Activated naive CD4-positive, alpha-beta T cell treated with anti-CD3 and anti-CD28 coated beads for 36 hours (primary cell): ENCODE measurements around the gene B4GALT7. TPM values are rescaled to one million over a fixed set of nuclear protein-coding genes. Genes with fewer than 3 reads are reported as not detected.

ENCODE experiments used
- CTCF ChIA-PET: fragments of 350-600 bp; sonication (Branson Sonifier 250); formaldehyde crosslinking; loops from one replicate; lab custom pipeline; 2021; ENCODE audit warnings: antibody characterized with exemption; lab: Charles Lee
- DNase-seq: peaks from one replicate; pipeline ENCODE4 v3.0.0-alpha.2; 2020
- H3K27ac Mint-ChIP-seq: one replicate; pipeline ENCODE4 v1.8.0; 2021; ENCODE audit warnings: mild to moderate bottlenecking, mixed read lengths
- H3K27me3 Mint-ChIP-seq: one replicate; pipeline ENCODE4 v1.8.0; 2021; ENCODE audit warnings: low read depth, mixed read lengths
- H3K36me3 Mint-ChIP-seq: one replicate; pipeline ENCODE4 v1.8.0; 2021; ENCODE audit warnings: low read depth, mixed read lengths
- H3K4me1 Mint-ChIP-seq: one replicate; pipeline ENCODE4 v1.8.0; 2021; ENCODE audit warnings: low read depth, mixed read lengths
- H3K4me3 Mint-ChIP-seq: one replicate; pipeline ENCODE4 v1.8.0; 2021; ENCODE audit warnings: mild to moderate bottlenecking, moderate library complexity, mixed read lengths
- H3K9me3 Mint-ChIP-seq: one replicate; pipeline ENCODE4 v1.8.0; 2021; ENCODE audit warnings: mixed read lengths
- intact Hi-C: fragments of 100-400 bp; cut with micrococcal nuclease; formaldehyde crosslinking; loops from one replicate; pipeline ENCODE4 v1.15.1; 2023
- total RNA-seq, 2 experiments: library from RNA; stranded (reverse); gene quantifications; one replicate each; pipeline ENCODE4 v1.2.3, GENCODE V29; 2021

Gene B4GALT7
- total RNA-seq, 2 experiments from 2014 or later, result 9.9 to 13.6 TPM

- intact Hi-C loops, result loop anchor here (10.0 kb wide), 1 partner anchor 459 kb away; no protein-coding TSS in a partner anchor
- Mint-ChIP-seq H3K36me3 (no peaks in the 10 kb centered on the region), H3K27me3 (no peaks in the 10 kb centered on the region), H3K4me3 (no peak overlapping the region), H3K9me3 (no peaks in the 10 kb centered on the region), H3K27ac (no peak overlapping the region), H3K4me1 (peaks cover 27% of the 10 kb centered on the region)
- CTCF ChIA-PET, result interaction anchor here (0.6 to 1.2 kb wide), 2 partner anchors 13 to 1943 kb away, joined by 4 to 5 read pairs; partner anchors contain the start of gene TMED9
- no peak for DNase-seq
Measured at GRCh38 chr5:177605667-177606066, 5.7 kb downstream of the B4GALT7 start.

DNA sequence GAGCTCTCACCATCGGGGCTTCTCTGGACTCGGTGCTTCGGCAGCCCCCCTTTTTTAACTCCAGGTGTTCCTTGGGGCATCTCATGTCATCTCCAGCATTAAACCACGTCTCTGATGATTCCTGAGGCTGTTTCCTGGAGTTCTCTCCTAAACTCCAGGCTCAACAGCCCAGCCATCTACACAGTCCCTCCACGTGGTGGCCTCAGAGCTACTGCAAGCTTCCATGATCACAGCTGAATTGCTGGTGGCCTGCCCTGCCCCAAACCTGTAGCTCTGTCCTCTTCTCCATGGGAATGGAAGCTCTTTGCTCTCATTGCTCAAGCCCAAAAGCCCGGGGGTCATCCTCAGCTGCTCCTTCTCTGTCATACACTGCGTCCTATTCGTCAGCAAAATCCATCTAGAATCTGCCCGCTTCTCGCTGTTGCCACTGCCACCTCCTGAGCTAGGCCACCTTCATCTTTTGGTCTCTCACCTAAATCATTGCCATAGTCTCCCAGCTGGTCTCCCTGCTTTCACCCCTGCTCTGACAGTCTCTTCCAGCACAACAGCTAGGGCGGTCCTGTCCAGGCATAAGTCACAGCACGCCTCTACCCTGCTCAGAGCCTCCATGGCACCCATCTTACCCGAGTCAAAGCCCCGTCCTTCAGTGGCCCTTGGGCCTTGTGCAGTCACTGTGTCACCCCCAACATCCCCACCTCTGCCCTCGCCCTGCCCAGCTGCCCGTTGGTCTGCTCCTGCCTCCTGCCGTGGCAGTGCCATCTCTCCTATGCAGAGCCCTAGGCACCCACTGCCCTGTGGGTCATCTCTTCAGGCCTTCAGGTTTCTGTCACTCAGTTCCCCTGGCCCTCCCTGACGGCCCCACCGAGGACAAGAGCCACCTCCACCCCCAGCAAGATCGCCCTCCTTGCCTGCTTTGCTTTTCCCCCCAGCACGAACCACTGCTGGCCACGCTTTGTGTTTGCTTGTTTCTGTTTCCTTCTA is 6.4 kb downstream of the B4GALT7 start:
- Mint-ChIP-seq H3K27me3 (no peaks in the 10 kb centered on the region), H3K4me3 (no peak overlapping the region), H3K4me1 (peaks cover 20% of the 10 kb centered on the region), H3K27ac (no peak overlapping the region), H3K36me3 (no peaks in the 10 kb centered on the region), H3K9me3 (no peaks in the 10 kb centered on the region)
- CTCF ChIA-PET, result interaction anchor here (0.6 to 1.7 kb wide), 3 partner anchors 14 to 1943 kb away, joined by 4 to 5 read pairs (median 4); partner anchors contain the start of gene TMED9
- no peak for DNase-seq
- intact Hi-C loops, result loop anchor here (10.0 kb wide), 1 partner anchor 458 kb away; no protein-coding TSS in a partner anchor

- Mint-ChIP-seq H3K9me3 (no peaks in the 10 kb centered on the region), H3K27me3 (no peaks in the 10 kb centered on the region), H3K27ac (no peak overlapping the region), H3K4me1 (peaks cover 15% of the 10 kb centered on the region), H3K4me3 (no peak overlapping the region), H3K36me3 (no peaks in the 10 kb centered on the region)
- no peak for DNase-seq
- CTCF ChIA-PET, result interaction anchor here (0.8 to 1.7 kb wide), 5 partner anchors 9 to 454 kb away, joined by 3 to 4 read pairs (median 4); no protein-coding TSS in a partner anchor
- intact Hi-C loops, result loop anchor here (10.0 kb wide), 1 partner anchor 458 kb away; no protein-coding TSS in a partner anchor
Measured at GRCh38 chr5:177607115-177607451, 7.2 kb downstream of the B4GALT7 start.

DNA sequence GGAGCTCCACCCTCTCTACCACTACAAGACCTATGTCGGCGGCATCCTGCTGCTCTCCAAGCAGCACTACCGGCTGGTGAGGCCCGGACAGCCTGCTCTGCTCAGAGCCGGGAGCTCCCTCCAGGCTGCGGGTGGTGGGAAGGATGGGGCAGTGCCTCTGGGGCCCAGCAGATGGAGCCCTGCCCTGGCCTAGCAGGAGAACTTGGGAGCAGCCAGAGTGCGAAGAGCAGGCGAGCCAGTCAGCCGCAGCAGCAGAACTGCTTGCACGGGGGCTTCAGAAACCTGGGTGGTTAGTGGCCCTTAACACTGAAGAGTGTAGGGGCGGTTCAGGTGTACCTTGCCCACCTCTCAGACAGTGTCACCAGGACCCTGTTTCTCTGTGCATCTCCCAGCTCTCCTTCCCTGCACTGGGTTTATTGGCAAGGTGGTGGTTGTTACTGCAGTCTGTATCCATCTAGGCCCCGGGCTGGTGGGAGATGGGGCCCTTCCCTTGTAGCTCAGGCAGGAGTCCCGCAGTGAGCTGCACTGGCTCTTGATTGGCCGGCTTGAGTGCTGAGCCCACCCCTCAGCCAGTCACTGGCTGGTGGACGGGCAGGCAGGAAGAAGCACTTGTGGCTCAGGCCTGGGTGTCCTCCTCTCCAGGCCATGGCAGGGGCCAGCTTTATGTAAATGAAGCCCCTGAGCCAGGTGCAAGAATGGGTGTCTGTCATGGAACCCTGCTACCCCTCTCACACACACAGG is 7.7 kb downstream of the B4GALT7 start:
- CTCF ChIA-PET, result interaction anchor here (0.7 to 1.7 kb wide), 6 partner anchors 10 to 556 kb away, joined by 3 to 4 read pairs (median 4); no protein-coding TSS in a partner anchor
- H3K4me1 Mint-ChIP-seq, result peaks cover 11% of the 10 kb centered on the region
- no peaks in the 10 kb centered on the region for H3K36me3 Mint-ChIP-seq
- no peak overlapping the region for H3K27ac Mint-ChIP-seq
- intact Hi-C loops, result loop anchor here (10.0 kb wide), 1 partner anchor 457 kb away; no protein-coding TSS in a partner anchor
- H3K4me3 Mint-ChIP-seq, result no peak overlapping the region
- H3K27me3 Mint-ChIP-seq, result no peaks in the 10 kb centered on the region
- H3K9me3 Mint-ChIP-seq, result no peaks in the 10 kb centered on the region
- peak; percentile 85 for DNase-seq

- CTCF ChIA-PET, result interaction anchor here (0.6 to 1.7 kb wide), 3 partner anchors 27 to 453 kb away, joined by 3 to 4 read pairs (median 3); no protein-coding TSS in a partner anchor
- DNase-seq, result no peak
- Mint-ChIP-seq H3K27ac (no peak overlapping the region), H3K27me3 (no peaks in the 10 kb centered on the region), H3K4me3 (no peak overlapping the region), H3K36me3 (peaks cover 2% of the 10 kb centered on the region), H3K4me1 (peaks cover 11% of the 10 kb centered on the region), H3K9me3 (no peaks in the 10 kb centered on the region)
- intact Hi-C loops, result loop anchor here (10.0 kb wide), 1 partner anchor 456 kb away; no protein-coding TSS in a partner anchor
Measured at GRCh38 chr5:177608243-177609075, 8.5 kb downstream of the B4GALT7 start.

GRCh38 chr5:177609076-177610059 is 9.4 kb downstream of the B4GALT7 start:
- Mint-ChIP-seq H3K27ac (peak overlapping the region; percentile 56), H3K27me3 (no peaks in the 10 kb centered on the region)
- CTCF ChIA-PET, result interaction anchor here (0.6 kb wide), 1 partner anchor 66 kb away, joined by 3 read pairs; no protein-coding TSS in a partner anchor

DNA sequence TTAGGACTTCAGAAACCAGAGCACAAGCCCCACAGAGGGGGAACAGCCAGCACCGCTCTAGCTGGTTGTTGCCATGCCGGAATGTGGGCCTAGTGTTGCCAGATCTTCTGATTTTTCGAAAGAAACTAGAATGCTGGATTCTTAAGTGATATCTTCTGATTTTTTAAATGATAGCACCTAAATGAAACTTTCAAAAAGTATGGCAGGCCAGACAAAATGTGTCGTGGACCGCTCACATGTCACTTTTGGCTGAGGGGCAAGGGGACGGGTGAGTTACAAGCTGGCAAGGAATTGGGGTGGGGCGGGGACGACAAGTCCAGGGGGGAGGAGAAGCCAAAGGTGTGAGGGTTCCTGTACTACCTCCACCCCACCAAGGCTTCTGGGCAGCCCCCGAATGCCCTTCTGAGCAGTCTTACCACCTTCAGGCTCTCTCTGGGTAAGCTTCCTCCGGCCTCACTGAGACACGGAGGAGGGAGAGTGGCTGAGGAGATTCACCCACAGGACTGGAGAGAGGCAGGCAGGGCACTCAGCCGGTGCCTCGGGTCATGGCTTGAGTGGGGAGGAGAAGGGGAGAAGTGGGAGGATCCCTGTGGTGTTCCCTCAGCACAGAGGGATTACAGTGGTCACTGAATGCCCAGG is 10.3 kb downstream of the B4GALT7 start:
- Mint-ChIP-seq H3K4me3 (no peak overlapping the region), H3K27ac (peak overlapping the region; percentile 56), H3K9me3 (no peaks in the 10 kb centered on the region), H3K36me3 (peaks cover 2% of the 10 kb centered on the region), H3K4me1 (peaks cover 11% of the 10 kb centered on the region), H3K27me3 (no peaks in the 10 kb centered on the region)
- intact Hi-C loops, result no loop called here
- no peak for DNase-seq
- CTCF ChIA-PET, result interaction anchor here (0.6 kb wide), 1 partner anchor 451 kb away, joined by 3 read pairs; no protein-coding TSS in a partner anchor

More at GRCh38 chr5:177609076-177610059, 9.4 kb downstream of the B4GALT7 start:
- H3K36me3 Mint-ChIP-seq, result peaks cover 2% of the 10 kb centered on the region
- intact Hi-C loops, result loop anchor here (10.0 kb wide), 1 partner anchor 455 kb away; no protein-coding TSS in a partner anchor
- H3K4me3 Mint-ChIP-seq, result no peak overlapping the region
- DNase-seq, result no peak
- H3K4me1 Mint-ChIP-seq, result peaks cover 11% of the 10 kb centered on the region
- no peaks in the 10 kb centered on the region for H3K9me3 Mint-ChIP-seq

DNA sequence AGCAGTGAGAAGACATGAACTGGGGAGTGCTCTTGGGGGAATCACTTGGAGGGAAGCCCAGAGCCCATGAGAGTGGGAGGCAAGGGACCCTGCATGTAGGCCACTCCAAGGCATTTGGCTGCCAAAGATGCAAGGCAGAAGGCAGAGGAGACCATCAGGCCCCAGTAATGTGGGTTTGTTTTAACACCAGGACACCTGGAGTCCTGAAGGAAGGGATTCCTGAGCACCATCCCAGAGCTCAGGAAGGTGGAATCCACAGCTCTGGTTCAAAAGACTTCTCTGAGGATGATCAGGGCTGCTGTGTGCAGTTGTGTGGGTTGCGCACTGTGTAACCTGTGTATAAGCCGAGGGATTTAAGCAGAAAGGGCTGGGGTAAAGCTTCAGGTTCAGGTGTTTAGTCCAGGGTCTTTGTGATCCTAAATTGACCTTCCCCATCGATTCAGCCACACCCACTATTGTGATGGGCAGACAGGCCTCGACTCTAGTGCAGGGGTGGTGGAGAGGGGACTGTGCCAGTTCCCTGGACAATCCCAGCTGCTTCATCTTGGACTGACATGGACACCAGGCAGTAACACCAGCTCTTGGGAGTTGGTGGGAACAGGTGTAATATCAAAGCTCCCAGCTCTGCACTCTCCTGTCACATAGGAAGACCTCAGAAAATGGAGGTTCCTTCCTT is 11.0 kb downstream of the B4GALT7 start:
- peaks cover 2% of the 10 kb centered on the region for H3K36me3 Mint-ChIP-seq
- no peak for DNase-seq
- no peak overlapping the region for H3K27ac Mint-ChIP-seq
- H3K27me3 Mint-ChIP-seq, result no peaks in the 10 kb centered on the region
- CTCF ChIA-PET, result interaction anchor here (0.6 kb wide), 1 partner anchor 451 kb away, joined by 3 read pairs; no protein-coding TSS in a partner anchor
- intact Hi-C loops, result no loop called here
- peaks cover 11% of the 10 kb centered on the region for H3K4me1 Mint-ChIP-seq
- H3K9me3 Mint-ChIP-seq, result no peaks in the 10 kb centered on the region
- H3K4me3 Mint-ChIP-seq, result no peak overlapping the region

GRCh38 chr5:177611446-177612214 is 11.7 kb downstream of the B4GALT7 start:
- intact Hi-C loops, result no loop called here
- H3K4me1 Mint-ChIP-seq, result peaks cover 7% of the 10 kb centered on the region

More at GRCh38 chr5:177611446-177612214, 11.7 kb downstream of the B4GALT7 start:
- CTCF ChIA-PET, result no interaction called here
- H3K27me3 Mint-ChIP-seq, result no peaks in the 10 kb centered on the region
- no peak for DNase-seq
- H3K4me3 Mint-ChIP-seq, result no peak overlapping the region
- H3K9me3 Mint-ChIP-seq, result no peaks in the 10 kb centered on the region
- H3K27ac Mint-ChIP-seq, result no peak overlapping the region
- H3K36me3 Mint-ChIP-seq, result peaks cover 5% of the 10 kb centered on the region
